ENCODE results near the gene PDCD4.

GRCh38 chr10:110867807-110868465 is 3.8 kb upstream of the PDCD4 start:
- TF ChIP-seq CTCF (conservative IDR thresholded peaks at IDR 0.05) (no peak), ZFX (IDR thresholded peaks at IDR 0.05) (no peak)
